Measurements from ENCODE around the gene AKAP10. TPM values are rescaled to one million over a fixed set of nuclear protein-coding genes. Genes with fewer than 3 reads are reported as not detected.

The AKAP10 gene
- total RNA-seq, 1 donor from 2014 or later: 26.9 TPM

DNA sequence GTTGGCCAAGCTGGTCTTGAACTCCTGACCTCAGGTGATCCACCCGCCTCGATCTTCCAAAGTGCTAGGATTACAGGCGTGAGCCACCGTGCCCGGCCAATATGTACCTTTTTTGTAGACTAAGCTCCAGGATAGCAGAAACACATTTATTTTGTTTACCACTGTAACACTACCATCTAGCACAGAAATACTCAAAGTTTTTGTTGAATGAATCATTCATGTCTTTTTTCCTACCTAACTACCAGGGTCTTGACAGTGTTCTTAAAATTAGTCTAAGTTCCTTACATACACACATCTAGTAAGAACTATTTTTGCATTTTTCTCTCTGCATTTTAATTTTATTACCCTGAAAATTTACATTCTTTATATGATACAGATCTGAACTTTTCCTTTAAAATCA lies 44.4 kb downstream of the AKAP10 start:
- no peak for DNase-seq (ENCODE audit: low spot score)
- no peak overlapping the region for H3K4me3 Mint-ChIP-seq (ENCODE audit: unreplicated experiment)
- no peaks in the 10 kb centered on the region for H3K9me3 Mint-ChIP-seq (ENCODE audit: unreplicated experiment)
- no peak overlapping the region for H3K27ac Mint-ChIP-seq (ENCODE audit: unreplicated experiment)
- TF ChIP-seq, protein P1, sequence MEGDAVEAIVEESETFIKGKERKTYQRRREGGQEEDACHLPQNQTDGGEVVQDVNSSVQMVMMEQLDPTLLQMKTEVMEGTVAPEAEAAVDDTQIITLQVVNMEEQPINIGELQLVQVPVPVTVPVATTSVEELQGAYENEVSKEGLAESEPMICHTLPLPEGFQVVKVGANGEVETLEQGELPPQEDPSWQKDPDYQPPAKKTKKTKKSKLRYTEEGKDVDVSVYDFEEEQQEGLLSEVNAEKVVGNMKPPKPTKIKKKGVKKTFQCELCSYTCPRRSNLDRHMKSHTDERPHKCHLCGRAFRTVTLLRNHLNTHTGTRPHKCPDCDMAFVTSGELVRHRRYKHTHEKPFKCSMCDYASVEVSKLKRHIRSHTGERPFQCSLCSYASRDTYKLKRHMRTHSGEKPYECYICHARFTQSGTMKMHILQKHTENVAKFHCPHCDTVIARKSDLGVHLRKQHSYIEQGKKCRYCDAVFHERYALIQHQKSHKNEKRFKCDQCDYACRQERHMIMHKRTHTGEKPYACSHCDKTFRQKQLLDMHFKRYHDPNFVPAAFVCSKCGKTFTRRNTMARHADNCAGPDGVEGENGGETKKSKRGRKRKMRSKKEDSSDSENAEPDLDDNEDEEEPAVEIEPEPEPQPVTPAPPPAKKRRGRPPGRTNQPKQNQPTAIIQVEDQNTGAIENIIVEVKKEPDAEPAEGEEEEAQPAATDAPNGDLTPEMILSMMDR (IDR thresholded peaks at IDR 0.05; ENCODE audit: unreplicated experiment): no peak
- H3K27me3 Mint-ChIP-seq (ENCODE audit: unreplicated experiment): no peaks in the 10 kb centered on the region
- peaks cover 8% of the 10 kb centered on the region for H3K36me3 Mint-ChIP-seq (ENCODE audit: low read depth, unreplicated experiment)
- H3K4me1 Mint-ChIP-seq (ENCODE audit: unreplicated experiment): no peaks in the 10 kb centered on the region

DNA sequence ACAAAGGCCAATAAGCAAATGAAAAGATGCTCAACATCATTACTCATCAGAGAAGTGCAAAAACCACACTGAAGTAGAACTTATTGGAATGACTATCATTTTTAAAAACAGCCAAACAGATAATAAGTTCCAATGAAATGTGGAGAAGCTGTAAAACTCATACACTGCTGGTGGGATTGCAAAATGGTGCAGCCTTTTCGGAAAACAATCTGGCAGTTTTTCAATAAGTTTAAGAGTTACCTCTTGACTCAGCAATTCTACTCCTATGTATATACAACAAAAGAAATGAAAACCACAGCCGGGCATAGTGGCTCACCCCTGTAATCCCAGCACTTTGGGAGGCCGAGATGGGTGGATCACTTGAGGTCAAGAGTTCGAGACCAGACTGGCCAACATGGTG lies 49.3 kb downstream of the AKAP10 start:
- H3K27me3 Mint-ChIP-seq (ENCODE audit: unreplicated experiment): no peaks in the 10 kb centered on the region
- TF ChIP-seq, protein P1 (IDR thresholded peaks at IDR 0.05; ENCODE audit: unreplicated experiment): no peak
- H3K9me3 Mint-ChIP-seq (ENCODE audit: unreplicated experiment): no peaks in the 10 kb centered on the region
- H3K4me1 Mint-ChIP-seq (ENCODE audit: unreplicated experiment): no peaks in the 10 kb centered on the region
- no peak for DNase-seq (ENCODE audit: low spot score)
- peaks cover 14% of the 10 kb centered on the region for H3K36me3 Mint-ChIP-seq (ENCODE audit: low read depth, unreplicated experiment)
- H3K4me3 Mint-ChIP-seq (ENCODE audit: unreplicated experiment): no peak overlapping the region
- H3K27ac Mint-ChIP-seq (ENCODE audit: unreplicated experiment): no peak overlapping the region

GRCh38 chr17:19915245-19915978 lies 62.2 kb downstream of the AKAP10 start:
- Mint-ChIP-seq H3K9me3 (ENCODE audit: unreplicated experiment) (no peaks in the 10 kb centered on the region), H3K27ac (ENCODE audit: unreplicated experiment) (no peak overlapping the region), H3K4me3 (ENCODE audit: unreplicated experiment) (no peak overlapping the region), H3K4me1 (ENCODE audit: unreplicated experiment) (no peaks in the 10 kb centered on the region), H3K36me3 (ENCODE audit: low read depth, unreplicated experiment) (peaks cover 15% of the 10 kb centered on the region), H3K27me3 (ENCODE audit: unreplicated experiment) (peaks cover 4% of the 10 kb centered on the region)
- DNase-seq (ENCODE audit: low spot score): no peak
- TF ChIP-seq, protein P1 (IDR thresholded peaks at IDR 0.05; ENCODE audit: unreplicated experiment): no peak

- H3K4me3 Mint-ChIP-seq (ENCODE audit: unreplicated experiment): no peak overlapping the region
- TF ChIP-seq, protein P1 (IDR thresholded peaks at IDR 0.05; ENCODE audit: unreplicated experiment): no peak
- H3K27me3 Mint-ChIP-seq (ENCODE audit: unreplicated experiment): peaks cover 5% of the 10 kb centered on the region
- peaks cover 15% of the 10 kb centered on the region for H3K36me3 Mint-ChIP-seq (ENCODE audit: low read depth, unreplicated experiment)
- no peak for DNase-seq (ENCODE audit: low spot score)
- H3K27ac Mint-ChIP-seq (ENCODE audit: unreplicated experiment): no peak overlapping the region
- no peaks in the 10 kb centered on the region for H3K9me3 Mint-ChIP-seq (ENCODE audit: unreplicated experiment)
- no peaks in the 10 kb centered on the region for H3K4me1 Mint-ChIP-seq (ENCODE audit: unreplicated experiment)
These were observed 66.6 kb downstream of the AKAP10 start for GRCh38 chr17:19911033-19911432.

DNA sequence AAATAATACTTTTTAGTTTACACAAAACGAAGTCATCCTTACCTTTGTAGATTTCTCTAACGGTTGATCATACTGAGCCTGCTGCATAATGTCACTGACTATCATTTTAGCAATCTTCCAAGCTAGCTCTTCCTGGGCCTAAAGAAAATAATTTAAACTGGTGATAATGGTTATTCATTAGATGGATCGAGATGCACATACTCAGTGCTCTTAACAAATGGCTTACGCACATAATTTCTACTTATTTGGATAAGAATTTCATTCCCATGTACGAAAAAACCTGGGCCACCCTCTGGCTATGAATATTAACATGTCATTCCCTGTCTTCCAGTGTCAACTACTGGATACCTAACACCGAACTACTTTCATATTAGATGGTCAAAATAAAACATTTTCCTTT lies 68.5 kb downstream of the AKAP10 start:
- Mint-ChIP-seq H3K27me3 (ENCODE audit: unreplicated experiment) (peaks cover 2% of the 10 kb centered on the region), H3K4me3 (ENCODE audit: unreplicated experiment) (no peak overlapping the region), H3K9me3 (ENCODE audit: unreplicated experiment) (no peaks in the 10 kb centered on the region), H3K27ac (ENCODE audit: unreplicated experiment) (no peak overlapping the region), H3K36me3 (ENCODE audit: low read depth, unreplicated experiment) (peaks cover 15% of the 10 kb centered on the region), H3K4me1 (ENCODE audit: unreplicated experiment) (no peaks in the 10 kb centered on the region)
- TF ChIP-seq, protein P1 (IDR thresholded peaks at IDR 0.05; ENCODE audit: unreplicated experiment): no peak
- DNase-seq (ENCODE audit: low spot score): no peak

Data from endothelial cell (in vitro differentiated cells).